ENCODE measurements around the gene MYO7B.

Gene MYO7B

DNA sequence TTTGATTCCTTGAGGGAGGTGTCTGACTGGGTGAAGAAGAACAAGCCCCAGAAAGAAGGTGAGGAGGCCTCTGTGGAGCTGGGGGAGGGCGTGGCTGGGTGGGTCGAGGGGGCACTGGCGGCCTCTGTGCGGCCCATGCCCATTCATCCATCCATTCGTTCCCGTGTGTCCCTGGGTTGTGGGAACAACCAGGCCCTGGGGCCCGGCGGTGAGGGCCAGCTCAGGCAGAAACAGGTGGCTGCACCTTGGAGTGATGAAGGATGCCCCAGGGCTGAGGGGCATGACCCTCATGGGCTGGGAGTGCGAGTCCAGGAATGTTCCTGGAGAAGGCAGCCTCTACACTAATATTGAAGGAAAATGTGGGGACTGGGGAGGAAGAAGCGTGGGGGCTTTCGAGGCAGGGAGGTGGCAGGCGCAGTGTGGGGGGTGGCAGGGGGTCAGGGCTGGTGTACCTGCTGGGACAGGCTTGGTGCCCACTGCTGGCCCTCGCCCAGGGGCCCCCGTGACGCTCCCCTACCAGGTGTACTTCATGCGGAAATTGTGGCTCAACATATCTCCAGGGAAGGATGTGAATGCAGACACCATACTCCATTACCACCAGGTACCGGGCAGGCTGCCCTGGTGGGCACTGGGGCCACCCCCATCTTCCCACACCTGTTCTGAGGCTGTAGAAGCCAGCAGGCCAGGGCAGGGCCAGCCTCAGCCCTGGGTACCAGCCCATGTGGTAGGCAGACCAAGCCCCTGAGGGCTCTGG, 99.3 kb downstream of the MYO7B start:
- Histone ChIP-seq H3K4me3 (ENCODE audit: low read depth, low read length) (no peak overlapping the region), H3K27me3 (replicated peaks) (no peaks in the 10 kb centered on the region), H3K36me3 (replicated peaks) (no peaks in the 10 kb centered on the region), H3K27ac (no peak overlapping the region)
- no peak for DNase-seq
- in situ Hi-C loops (cut with HindIII; ENCODE audit: low pct_ligation_motif_present, low sequenced_read_pairs) = no loop called here
- TF ChIP-seq CTCF (IDR thresholded peaks at IDR 0.05; ENCODE audit: low read depth, low read length, missing control alignments) = no peak

- H3K27me3 ChIP-seq (replicated peaks) = no peaks in the 10 kb centered on the region
- no peaks in the 10 kb centered on the region for H3K36me3 ChIP-seq (replicated peaks)
- H3K27ac ChIP-seq = no peak overlapping the region
- no peak for TF ChIP-seq CTCF (IDR thresholded peaks at IDR 0.05; ENCODE audit: low read depth, low read length, missing control alignments)
- in situ Hi-C loops (cut with HindIII; ENCODE audit: low pct_ligation_motif_present, low sequenced_read_pairs) = no loop called here
- no peak overlapping the region for H3K4me3 ChIP-seq (ENCODE audit: low read depth, low read length)
- no peak for DNase-seq
Observed at GRCh38 chr2:127635380-127636237, 100.1 kb downstream of the MYO7B start.

DNA sequence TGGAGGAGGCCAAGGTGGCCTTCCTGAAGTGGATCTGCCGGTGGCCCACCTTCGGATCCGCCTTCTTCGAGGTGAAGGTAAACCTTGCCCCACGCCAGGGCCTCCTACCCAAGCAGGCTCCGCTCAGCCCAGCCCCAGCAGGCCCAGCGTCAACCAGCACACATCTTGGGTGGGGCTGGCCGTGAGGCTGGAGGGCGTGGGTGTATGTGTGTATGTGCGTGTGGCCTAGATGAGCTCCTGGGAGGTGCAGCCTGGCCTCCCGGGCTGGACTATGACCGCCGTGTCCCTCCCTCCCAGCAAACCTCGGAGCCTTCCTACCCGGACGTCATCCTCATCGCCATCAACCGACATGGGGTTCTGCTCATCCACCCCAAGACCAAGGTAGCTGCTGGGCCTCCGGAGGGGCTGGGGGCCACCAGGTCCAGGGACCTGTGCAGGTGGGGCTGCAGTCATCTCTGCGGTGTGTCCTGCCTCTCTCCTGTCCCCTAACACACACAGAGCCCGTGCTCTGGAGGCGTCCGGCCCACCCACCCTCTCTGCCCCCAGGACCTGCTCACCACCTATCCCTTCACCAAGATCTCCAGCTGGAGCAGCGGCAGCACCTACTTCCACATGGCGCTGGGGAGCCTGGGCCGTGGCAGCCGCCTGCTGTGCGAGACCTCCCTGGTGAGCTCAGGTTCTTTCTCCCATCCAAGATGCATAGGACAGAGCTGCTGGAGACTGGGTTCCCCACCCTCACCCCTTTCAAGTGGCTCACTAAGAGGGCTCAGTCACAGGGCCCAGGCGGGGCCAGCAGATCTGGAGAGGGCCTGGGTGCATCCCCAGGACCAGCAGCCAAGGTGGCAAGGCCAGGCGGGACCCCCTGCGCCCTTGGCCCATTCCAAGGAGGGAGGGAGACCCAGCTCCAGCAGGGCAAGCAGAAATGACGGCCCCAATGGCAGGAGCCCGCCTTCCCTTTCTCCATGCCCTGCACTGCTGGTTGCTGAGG, 101.1 kb downstream of the MYO7B start:
- DNase-seq = no peak
- no peaks in the 10 kb centered on the region for H3K36me3 ChIP-seq (replicated peaks)
- TF ChIP-seq CTCF (IDR thresholded peaks at IDR 0.05; ENCODE audit: low read depth, low read length, missing control alignments) = no peak
- in situ Hi-C loops (cut with HindIII; ENCODE audit: low pct_ligation_motif_present, low sequenced_read_pairs) = no loop called here
- H3K4me3 ChIP-seq (ENCODE audit: low read depth, low read length) = no peak overlapping the region
- no peaks in the 10 kb centered on the region for H3K27me3 ChIP-seq (replicated peaks)
- no peak overlapping the region for H3K27ac ChIP-seq

DNA sequence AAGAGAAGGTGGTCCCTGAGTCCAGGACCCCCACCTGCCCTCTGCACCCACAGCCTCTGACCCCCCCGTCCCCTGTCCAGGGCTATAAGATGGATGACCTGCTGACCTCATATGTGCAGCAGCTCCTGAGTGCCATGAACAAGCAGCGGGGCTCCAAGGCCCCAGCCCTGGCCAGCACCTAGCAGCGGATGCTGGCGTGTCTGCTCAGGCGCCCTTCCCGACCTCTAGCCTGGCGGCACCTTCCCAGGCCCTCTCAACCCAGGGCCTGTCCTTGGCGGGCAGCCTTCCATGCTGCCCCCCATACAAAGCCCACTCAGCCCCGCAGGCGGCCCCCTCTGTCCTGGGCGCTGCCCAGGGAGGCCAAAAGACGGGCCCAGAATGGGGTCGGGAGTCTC, 101.8 kb downstream of the MYO7B start:
- Histone ChIP-seq H3K27ac (peak overlapping the region; percentile 6), H3K4me3 (ENCODE audit: low read depth, low read length) (no peak overlapping the region), H3K27me3 (replicated peaks) (no peaks in the 10 kb centered on the region), H3K36me3 (replicated peaks) (no peaks in the 10 kb centered on the region)
- DNase-seq = no peak
- in situ Hi-C loops (cut with HindIII; ENCODE audit: low pct_ligation_motif_present, low sequenced_read_pairs) = no loop called here
- no peak for TF ChIP-seq CTCF (IDR thresholded peaks at IDR 0.05; ENCODE audit: low read depth, low read length, missing control alignments)

GRCh38 chr2:127637725-127638252, 102.3 kb downstream of the MYO7B start:
- DNase-seq = peak; percentile 37
- no peak for TF ChIP-seq CTCF (IDR thresholded peaks at IDR 0.05; ENCODE audit: low read depth, low read length, missing control alignments)
- Histone ChIP-seq H3K27ac (no peak overlapping the region), H3K27me3 (replicated peaks) (no peaks in the 10 kb centered on the region), H3K36me3 (replicated peaks) (no peaks in the 10 kb centered on the region), H3K4me3 (ENCODE audit: low read depth, low read length) (no peak overlapping the region)
- in situ Hi-C loops (cut with HindIII; ENCODE audit: low pct_ligation_motif_present, low sequenced_read_pairs) = no loop called here

All from brain microvascular endothelial cell (primary cell).